HEK293T (cell line): Measurements from ENCODE around the gene RAB14.

Experiments
- CTCF ChIA-PET: fragments of 350-600 bp; formaldehyde crosslinking; extraction: SDS; loops from one replicate; lab custom pipeline; 2021; ENCODE audit warnings: antibody characterized with exemption, inconsistent platforms; lab: Yijun Ruan, JAX
- POLR2A ChIA-PET: fragments of 350-600 bp; formaldehyde crosslinking; extraction: SDS; loops from one replicate; lab custom pipeline; 2020; ENCODE audit warnings: antibody characterized with exemption, inconsistent platforms; lab: Yijun Ruan, JAX
- DNase-seq: peaks from one replicate; pipeline ENCODE4 v3.0.0; 2012; ENCODE audit warnings: mixed read lengths; ENCODE audit errors: extremely low spot score
- ARNT ChIP-seq: fragments of 450-650 bp; IDR thresholded peaks from 2 replicates; pipeline ENCODE4 v1.6.1; 2017; ENCODE audit warnings: mild to moderate bottlenecking
- BHLHE40 ChIP-seq: fragments of 450-650 bp; IDR thresholded peaks from 2 replicates; pipeline ENCODE4 v1.6.1; 2016; ENCODE audit warnings: mild to moderate bottlenecking, moderate library complexity, borderline replicate concordance
- CTBP1 ChIP-seq: fragments of 450-650 bp; IDR thresholded peaks from 2 replicates; pipeline ENCODE4 v1.6.1; 2016; ENCODE audit warnings: borderline replicate concordance
- ELF4 ChIP-seq: fragments of 450-650 bp; IDR thresholded peaks from 2 replicates; pipeline ENCODE4 v1.6.1; 2017; ENCODE audit warnings: antibody characterized with exemption
- FOXA1 ChIP-seq: fragments of 450-650 bp; IDR thresholded peaks from 2 replicates; pipeline ENCODE4 v1.6.1; 2016; ENCODE audit warnings: mild to moderate bottlenecking
- FOXK2 ChIP-seq: fragments of 450-650 bp; IDR thresholded peaks from 2 replicates; pipeline ENCODE4 v1.6.1; 2016; ENCODE audit warnings: mild to moderate bottlenecking
- FOXM1 ChIP-seq: fragments of 450-650 bp; IDR thresholded peaks from 2 replicates; pipeline ENCODE4 v1.6.1; 2017; ENCODE audit warnings: mild to moderate bottlenecking, borderline replicate concordance
- HDGF ChIP-seq: fragments of 450-650 bp; IDR thresholded peaks from 2 replicates; pipeline ENCODE4 v1.6.1; 2017; ENCODE audit warnings: antibody characterized with exemption, borderline replicate concordance
- L3MBTL2 ChIP-seq: fragments of 450-650 bp; conservative IDR thresholded peaks from 2 replicates; pipeline ENCODE4 v1.6.1; 2016; ENCODE audit warnings: mild to moderate bottlenecking
- LEF1 ChIP-seq: fragments of 450-650 bp; IDR thresholded peaks from 2 replicates; pipeline ENCODE4 v1.6.1; 2017; ENCODE audit warnings: mild to moderate bottlenecking, borderline replicate concordance
- NFRKB ChIP-seq: fragments of 450-650 bp; IDR thresholded peaks from 2 replicates; pipeline ENCODE4 v1.6.1; 2016; ENCODE audit warnings: mild to moderate bottlenecking, moderate library complexity
- PKNOX1 ChIP-seq: fragments of 450-650 bp; IDR thresholded peaks from 2 replicates; pipeline ENCODE4 v1.6.1; 2016
- SP1 ChIP-seq: fragments of 450-650 bp; IDR thresholded peaks from 2 replicates; pipeline ENCODE4 v1.6.1; 2017
- SUZ12 ChIP-seq: fragments of 450-650 bp; IDR thresholded peaks from 2 replicates; pipeline ENCODE4 v1.6.1; 2016; ENCODE audit warnings: mild to moderate bottlenecking
- TARDBP ChIP-seq: fragments of 450-650 bp; IDR thresholded peaks from 2 replicates; pipeline ENCODE4 v1.6.1; 2016
- ZNF384 ChIP-seq: fragments of 450-650 bp; IDR thresholded peaks from 2 replicates; pipeline ENCODE4 v1.6.1; 2016

RAB14 gene

GRCh38 chr9:121222524-121223171, 21.0 kb upstream of the RAB14 start:
- POLR2A ChIA-PET: no interaction called here
- CTCF ChIA-PET: interaction anchor here (1.2 kb wide), 1 partner anchor 11 kb away, joined by 4 read pairs; no protein-coding TSS in a partner anchor
- TF ChIP-seq PKNOX1 (no peak), FOXM1 (no peak), SUZ12 (no peak), TARDBP (no peak), SP1 (no peak), BHLHE40 (no peak), FOXA1 (no peak)
- peak; percentile 49 for DNase-seq

- DNase-seq: no peak
- CTCF ChIA-PET: no interaction called here
- TF ChIP-seq NFRKB: no peak
- TF ChIP-seq CTBP1: no peak
- TF ChIP-seq FOXK2: no peak
- POLR2A ChIA-PET: no interaction called here
Measured at GRCh38 chr9:121221664-121222055, 20.0 kb upstream of the RAB14 start.

GRCh38 chr9:121220996-121221663, 19.5 kb upstream of the RAB14 start:
- ChIA-PET CTCF (no interaction called here), POLR2A (no interaction called here)
- TF ChIP-seq LEF1 (no peak), SUZ12 (no peak)
- DNase-seq: no peak

GRCh38 chr9:121219530-121219929, 17.9 kb upstream of the RAB14 start:
- POLR2A ChIA-PET: no interaction called here
- CTCF ChIA-PET: no interaction called here

GRCh38 chr9:121218357-121219027, 16.8 kb upstream of the RAB14 start:
- no peak for DNase-seq
- TF ChIP-seq SP1: no peak
- no peak for TF ChIP-seq NFRKB
- TF ChIP-seq ELF4: no peak
- TF ChIP-seq HDGF: no peak
- no peak for TF ChIP-seq L3MBTL2
- no peak for TF ChIP-seq SUZ12
- TF ChIP-seq BHLHE40: no peak
- TF ChIP-seq TARDBP: no peak
- TF ChIP-seq PKNOX1: no peak
- no peak for TF ChIP-seq FOXK2
- TF ChIP-seq ARNT: no peak
- TF ChIP-seq FOXM1: no peak
- POLR2A ChIA-PET: no interaction called here
- CTCF ChIA-PET: no interaction called here

More at GRCh38 chr9:121219530-121219929, 17.9 kb upstream of the RAB14 start:
- DNase-seq: no peak
- TF ChIP-seq CTBP1: no peak
- TF ChIP-seq SUZ12: no peak
- TF ChIP-seq FOXM1: no peak

- ChIA-PET CTCF (no interaction called here), POLR2A (no interaction called here)
- DNase-seq: no peak
- TF ChIP-seq L3MBTL2 (no peak), ARNT (no peak), SUZ12 (no peak), BHLHE40 (no peak), PKNOX1 (no peak), FOXM1 (no peak), FOXA1 (no peak), ELF4 (no peak), TARDBP (no peak), ZNF384 (no peak), CTBP1 (no peak), NFRKB (no peak), LEF1 (no peak), SP1 (no peak), HDGF (no peak)
Measured at GRCh38 chr9:121217609-121218292, 16.1 kb upstream of the RAB14 start.
